ENCODE data around the gene PTPRE.

DNA sequence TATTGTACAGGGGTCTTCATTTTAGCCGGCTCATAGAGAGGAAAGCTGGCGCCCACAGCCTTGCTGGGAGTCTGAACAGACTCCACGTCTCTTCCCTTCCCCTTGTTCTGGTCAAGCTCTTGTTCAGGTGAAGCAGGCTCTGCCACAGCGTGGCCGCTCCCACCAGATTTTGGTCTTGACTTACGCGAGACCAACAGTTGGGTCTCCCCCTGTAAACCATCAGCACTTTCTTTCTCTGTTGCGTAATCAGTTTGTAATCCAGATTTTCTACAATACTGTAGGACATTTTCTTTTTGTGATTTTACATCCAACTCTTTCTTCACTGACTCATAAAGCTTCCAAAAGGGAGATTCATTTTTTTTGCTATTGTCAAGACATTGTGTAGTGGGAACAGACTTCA is 208.5 kb downstream of the PTPRE start:
- TF ChIP-seq, protein P1, sequence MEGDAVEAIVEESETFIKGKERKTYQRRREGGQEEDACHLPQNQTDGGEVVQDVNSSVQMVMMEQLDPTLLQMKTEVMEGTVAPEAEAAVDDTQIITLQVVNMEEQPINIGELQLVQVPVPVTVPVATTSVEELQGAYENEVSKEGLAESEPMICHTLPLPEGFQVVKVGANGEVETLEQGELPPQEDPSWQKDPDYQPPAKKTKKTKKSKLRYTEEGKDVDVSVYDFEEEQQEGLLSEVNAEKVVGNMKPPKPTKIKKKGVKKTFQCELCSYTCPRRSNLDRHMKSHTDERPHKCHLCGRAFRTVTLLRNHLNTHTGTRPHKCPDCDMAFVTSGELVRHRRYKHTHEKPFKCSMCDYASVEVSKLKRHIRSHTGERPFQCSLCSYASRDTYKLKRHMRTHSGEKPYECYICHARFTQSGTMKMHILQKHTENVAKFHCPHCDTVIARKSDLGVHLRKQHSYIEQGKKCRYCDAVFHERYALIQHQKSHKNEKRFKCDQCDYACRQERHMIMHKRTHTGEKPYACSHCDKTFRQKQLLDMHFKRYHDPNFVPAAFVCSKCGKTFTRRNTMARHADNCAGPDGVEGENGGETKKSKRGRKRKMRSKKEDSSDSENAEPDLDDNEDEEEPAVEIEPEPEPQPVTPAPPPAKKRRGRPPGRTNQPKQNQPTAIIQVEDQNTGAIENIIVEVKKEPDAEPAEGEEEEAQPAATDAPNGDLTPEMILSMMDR (IDR thresholded peaks at IDR 0.05; ENCODE audit: low read depth, low read length, poor library complexity, severe bottlenecking): no peak
- TF ChIP-seq EZH2phosphoT487 (IDR thresholded peaks at IDR 0.05; ENCODE audit: borderline replicate concordance, low read length): no peak
